GM19351 (cell line): ENCODE measurements around the gene SRMS.

Source experiments
- ATAC-seq: cut with Tn5 transposase; IDR thresholded peaks from one replicate; pipeline ENCODE4 v1.9.1; 2021; ENCODE audit warnings: mild to moderate bottlenecking, moderate library complexity; ENCODE audit not compliant: unreplicated experiment

The SRMS gene

GRCh38 chr20:63547725-63548480 lies at the start of gene SRMS:
SRMS (minus strand) TSS chr20:63547749; CDS start chr20:63547463, 286 bp downstream.
- ATAC-seq: no peak

GRCh38 chr20:63596423-63596822 lies 48.9 kb upstream of the SRMS start:
- ATAC-seq: no peak

DNA sequence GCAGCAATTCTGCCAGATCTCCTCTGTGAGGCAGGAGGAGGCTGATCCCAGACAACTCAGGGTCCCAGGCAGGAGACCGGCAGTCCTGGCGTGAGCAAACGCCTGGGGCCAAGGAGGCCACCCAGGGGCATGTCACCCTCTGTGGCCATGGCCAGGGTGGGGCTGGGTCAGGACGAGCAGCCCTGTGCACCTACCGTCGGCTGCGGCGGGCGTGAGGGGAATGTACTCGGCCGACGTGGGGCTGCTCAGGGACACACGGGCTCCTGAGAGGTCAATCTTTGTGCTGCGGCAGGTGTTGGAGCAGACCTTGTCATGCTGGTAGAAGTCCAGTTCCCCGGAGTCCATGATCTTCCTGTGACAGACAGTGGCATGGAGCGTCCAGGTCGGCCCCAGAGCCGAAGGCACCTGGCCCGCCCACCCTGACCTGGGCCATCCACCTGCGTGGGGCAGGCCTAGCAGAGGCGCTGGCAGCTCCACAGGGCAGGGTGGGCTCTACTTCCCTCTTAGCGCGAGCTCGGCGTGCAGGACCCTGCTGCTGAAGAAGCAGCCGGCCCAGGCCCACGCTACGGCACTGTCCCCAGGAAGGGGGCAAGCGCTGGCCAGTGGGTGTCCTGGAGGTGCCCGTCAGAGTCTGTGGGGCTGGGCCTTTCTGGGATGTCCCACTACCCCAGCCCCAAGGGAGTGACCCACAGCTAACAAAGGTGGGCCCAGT lies 48.0 kb upstream of the SRMS start:
- no peak for ATAC-seq

DNA sequence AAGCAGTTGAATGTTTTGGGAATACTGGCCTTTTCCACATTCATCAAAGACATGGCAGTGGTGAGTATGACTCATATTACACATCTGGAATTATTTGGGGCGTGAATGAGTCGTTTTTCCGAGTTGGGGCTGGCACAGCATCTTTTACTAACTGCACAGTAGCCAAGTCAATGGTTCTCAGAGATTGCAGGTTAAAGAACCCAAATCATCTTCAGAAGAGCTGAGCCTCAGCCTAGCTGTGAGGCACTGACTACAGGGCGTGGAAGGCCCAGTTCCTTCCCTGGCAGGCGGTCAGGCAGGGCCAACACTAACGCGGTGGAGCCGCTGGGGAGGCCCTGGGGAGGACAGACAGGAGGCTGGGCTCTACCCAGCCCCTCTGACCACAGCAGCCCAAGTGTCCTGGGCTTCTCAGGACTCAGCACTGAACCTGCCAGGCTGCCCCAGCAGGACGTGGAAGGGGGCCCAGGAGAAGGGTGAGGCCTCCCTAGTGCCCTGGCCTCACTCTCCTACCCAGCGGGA lies 46.6 kb upstream of the SRMS start:
- ATAC-seq: no peak

- no peak for ATAC-seq
Observed at GRCh38 chr20:63592661-63593060, 45.1 kb upstream of the SRMS start.

GRCh38 chr20:63591786-63592355 lies 44.3 kb upstream of the SRMS start:
- no peak for ATAC-seq

GRCh38 chr20:63591147-63591533 lies 43.6 kb upstream of the SRMS start:
- no peak for ATAC-seq

- ATAC-seq: no peak
Observed at GRCh38 chr20:63590218-63591146, 42.9 kb upstream of the SRMS start.

- no peak for ATAC-seq
Observed at GRCh38 chr20:63589261-63590217, 42.0 kb upstream of the SRMS start.

GRCh38 chr20:63588641-63589041 lies 41.1 kb upstream of the SRMS start:
- ATAC-seq: no peak

DNA sequence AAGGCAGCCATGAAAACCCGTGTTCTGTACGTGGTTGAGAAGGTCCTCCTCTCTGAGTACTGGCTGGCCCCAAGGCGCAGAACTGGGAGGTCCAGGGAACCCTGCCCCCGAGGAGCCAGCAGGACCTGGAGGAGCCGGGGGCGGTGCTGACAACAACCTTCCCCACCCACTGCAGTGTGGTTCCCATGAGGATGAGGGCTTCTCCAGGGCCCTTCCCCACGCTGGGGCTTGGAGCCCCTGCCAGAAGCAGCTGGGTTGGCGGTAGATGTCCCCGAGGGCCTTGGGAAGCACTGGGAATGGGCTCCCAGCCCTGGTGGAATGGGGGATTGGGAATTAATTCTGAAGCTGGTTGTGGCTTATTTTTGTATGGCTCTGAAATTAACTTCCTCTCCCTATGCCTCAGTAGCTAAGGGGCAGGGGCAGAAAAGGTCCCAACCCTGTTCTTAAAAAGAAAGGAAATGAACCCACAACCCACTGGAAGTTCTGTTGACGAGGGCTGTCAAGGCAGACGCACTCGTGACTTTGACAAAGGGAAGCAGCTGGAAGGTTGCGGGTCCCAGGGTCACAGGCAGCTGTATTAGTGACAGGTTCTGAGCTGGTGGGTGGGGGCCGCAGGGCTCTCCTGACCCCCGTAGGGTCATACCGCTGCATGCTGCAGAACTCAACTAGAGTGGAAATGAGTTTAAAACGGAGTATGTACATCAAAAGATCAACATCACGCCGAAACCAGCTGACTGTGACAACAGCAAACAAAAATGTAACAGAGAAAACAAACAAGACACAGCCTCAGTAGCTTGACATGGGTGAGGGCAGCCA lies 40.4 kb upstream of the SRMS start:
- ATAC-seq: no peak

DNA sequence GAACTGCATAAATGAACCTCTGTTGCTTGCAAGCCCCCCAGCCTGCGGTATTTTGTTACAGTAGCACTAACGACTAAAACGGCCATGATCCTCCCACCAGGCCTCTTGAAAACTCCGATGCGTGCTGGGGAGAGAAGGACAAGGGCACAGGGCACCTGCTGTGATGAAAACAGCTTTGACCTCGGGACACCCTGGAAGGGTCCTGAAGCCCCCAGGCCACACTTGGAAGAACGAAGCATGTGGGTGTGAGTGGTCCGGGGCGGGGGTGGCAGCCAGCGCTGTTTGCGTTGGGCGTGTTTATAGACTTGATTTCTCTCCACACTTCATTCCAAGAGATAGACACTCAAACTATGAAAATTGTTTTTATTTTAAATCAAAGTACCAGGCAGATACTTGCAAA lies 39.7 kb upstream of the SRMS start:
- ATAC-seq: no peak

DNA sequence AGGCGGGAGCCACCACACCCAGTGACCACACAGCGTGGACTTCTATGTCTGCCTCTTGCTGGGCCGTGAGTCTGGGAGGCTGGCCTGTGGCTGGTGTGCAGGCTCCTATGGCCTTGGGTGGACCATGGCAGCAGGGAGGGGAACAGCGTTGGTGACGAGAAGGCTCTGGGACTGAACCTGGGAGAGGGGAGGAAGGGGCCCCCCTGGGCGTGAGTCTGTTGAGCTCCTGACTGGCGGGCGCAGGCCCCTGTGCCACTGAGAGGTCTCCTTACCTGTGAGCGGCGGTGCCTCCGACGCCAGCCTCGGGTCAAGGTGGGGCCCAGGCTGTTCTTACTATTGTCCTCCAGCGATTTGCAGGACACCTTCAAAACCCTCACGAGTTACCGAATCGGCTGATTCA lies 39.2 kb upstream of the SRMS start:
- no peak for ATAC-seq

DNA sequence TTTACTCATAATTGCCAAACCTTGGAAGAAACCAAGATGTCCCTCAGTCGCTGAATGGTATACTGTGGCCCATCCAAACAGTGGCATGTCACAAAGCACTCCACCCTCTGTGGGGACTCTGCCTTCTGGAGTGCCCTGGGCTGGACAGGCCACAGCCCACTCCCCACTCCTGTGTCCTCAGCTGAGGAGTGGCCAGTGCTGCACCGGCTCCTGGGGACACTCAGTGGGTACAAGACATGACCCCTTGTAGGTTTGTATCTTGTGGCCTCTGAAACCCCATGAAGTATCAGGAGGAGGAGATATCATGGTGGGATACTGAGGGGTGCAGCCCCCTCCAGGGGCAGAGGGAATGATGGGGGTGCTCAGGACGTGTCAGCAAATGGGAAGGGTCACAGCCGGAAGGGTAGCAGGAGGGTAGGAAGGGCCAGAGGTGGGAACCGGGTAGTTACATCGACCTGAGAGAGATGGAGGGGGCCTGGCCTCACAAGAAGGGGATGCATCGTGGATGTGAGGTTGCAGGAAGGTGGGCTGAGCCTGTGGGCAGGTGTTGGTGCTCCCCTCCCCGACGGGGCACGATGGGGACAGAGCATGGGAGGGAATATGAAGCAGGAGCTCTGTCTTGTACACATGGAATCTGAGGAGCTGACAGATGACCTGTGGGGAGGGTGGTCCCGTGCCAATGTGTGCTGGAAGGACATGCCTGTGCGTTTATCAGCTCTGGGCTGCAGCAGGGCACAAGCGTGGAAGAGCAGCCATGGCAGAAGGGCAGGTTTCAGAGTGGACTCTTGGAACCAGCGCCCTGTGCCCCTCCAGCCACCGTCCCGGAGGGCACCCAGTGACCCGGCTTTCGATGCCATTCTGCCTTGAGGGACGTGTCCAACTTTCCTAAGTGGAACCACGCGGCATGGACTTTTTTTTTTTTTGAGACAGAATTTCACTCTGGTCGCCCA lies 38.3 kb upstream of the SRMS start:
- no peak for ATAC-seq

DNA sequence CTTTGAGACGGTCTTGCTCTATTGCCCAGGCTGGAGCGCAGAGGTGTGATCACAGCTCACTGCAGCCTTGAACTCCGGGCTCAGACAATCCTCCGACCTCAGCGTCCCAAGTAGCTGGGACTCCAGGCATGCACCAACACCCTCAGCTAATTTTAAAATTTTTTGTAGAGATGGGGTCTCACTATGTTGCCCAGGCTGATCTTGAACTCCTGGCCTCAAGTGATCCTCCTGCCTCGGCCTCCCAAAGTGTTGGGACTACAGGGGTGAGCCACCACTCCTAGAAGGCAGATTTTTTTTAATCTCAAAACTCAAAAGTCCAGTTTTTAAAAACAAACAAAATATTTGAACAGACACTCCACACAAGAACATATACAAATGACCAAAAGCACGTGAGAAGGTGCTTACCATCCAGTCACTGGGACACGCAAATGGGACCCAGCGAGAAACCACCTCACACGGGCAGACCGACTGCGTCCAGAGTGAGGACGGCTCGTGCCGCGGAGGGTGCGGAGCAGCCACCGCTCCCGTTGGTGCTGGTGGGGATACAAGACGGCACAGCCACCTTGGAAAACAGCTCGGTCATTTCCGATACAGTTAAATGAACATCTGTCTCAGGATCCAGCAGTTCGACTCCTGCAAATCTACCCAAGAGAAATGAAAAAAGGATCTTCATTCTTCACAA lies 35.0 kb upstream of the SRMS start:
- no peak for ATAC-seq

- no peak for ATAC-seq
Observed at GRCh38 chr20:63580796-63581461, 33.4 kb upstream of the SRMS start.
